AG09309 (cell line): ENCODE results near the gene DOCK11.
"Not testable (repeated sequence)": the region's sequence is repeated elsewhere in the genome, so short reads cannot be mapped to it uniquely, and the experiment has no call there.

ENCODE experiments used
- DNase-seq: peaks from one replicate; pipeline ENCODE4 v3.0.0-alpha.2; 2010; ENCODE audit warnings: low read depth
- H3K4me3 ChIP-seq: 2 replicates; pipeline ENCODE4 v1.5.1; 2011; ENCODE audit warnings: mild to moderate bottlenecking, low read depth, low read length, moderate library complexity; ENCODE audit not compliant: control insufficient read depth
- TF ChIP-seq, protein P1 (sequence below): IDR thresholded peaks from 2 replicates; pipeline ENCODE4 v1.5.1; 2011; ENCODE audit warnings: mild to moderate bottlenecking, low read depth, low read length, inconsistent platforms; ENCODE audit not compliant: insufficient read depth, control insufficient read depth; ENCODE audit errors: missing control alignments

The DOCK11 gene

DNA sequence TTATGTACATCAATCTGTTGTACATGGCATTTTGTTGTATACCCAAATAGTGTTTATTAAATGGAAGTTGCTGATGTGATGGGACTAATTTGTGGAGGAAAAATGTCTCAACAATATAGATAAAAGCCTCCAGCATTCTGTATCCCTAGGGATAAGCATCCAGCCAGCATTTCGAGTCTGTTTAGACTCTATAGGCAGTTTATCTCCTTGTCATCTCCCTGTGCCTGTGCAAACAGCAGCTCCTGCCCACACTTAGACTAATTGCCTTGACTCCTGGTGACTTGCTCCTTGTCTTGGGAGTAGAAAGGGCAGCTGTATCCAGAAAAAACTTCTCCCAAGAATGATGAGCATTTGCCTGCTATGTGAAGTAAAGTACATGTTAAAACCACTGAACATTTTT lies 83.8 kb downstream of the DOCK11 start:
- TF ChIP-seq, protein P1, sequence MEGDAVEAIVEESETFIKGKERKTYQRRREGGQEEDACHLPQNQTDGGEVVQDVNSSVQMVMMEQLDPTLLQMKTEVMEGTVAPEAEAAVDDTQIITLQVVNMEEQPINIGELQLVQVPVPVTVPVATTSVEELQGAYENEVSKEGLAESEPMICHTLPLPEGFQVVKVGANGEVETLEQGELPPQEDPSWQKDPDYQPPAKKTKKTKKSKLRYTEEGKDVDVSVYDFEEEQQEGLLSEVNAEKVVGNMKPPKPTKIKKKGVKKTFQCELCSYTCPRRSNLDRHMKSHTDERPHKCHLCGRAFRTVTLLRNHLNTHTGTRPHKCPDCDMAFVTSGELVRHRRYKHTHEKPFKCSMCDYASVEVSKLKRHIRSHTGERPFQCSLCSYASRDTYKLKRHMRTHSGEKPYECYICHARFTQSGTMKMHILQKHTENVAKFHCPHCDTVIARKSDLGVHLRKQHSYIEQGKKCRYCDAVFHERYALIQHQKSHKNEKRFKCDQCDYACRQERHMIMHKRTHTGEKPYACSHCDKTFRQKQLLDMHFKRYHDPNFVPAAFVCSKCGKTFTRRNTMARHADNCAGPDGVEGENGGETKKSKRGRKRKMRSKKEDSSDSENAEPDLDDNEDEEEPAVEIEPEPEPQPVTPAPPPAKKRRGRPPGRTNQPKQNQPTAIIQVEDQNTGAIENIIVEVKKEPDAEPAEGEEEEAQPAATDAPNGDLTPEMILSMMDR: no peak
- no peak for DNase-seq
- H3K4me3 ChIP-seq: no peak overlapping the region

DNA sequence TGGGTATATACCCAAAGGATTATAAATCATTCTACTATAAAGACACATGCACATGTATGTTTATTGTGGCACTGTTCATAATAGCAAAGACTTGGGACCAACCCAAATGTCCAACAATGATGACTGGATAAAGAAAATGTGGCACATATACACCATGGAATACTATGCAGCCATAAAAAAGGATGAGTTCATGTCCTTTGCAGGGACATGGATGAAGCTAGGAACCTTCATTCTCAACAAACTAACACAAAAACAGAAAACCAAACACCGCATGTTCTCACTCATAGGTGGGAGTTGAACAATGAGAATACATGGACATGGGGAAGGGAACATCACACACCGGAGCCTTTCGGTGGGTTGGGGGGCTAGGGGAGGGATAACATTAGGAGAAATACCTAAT lies 87.3 kb downstream of the DOCK11 start:
- not testable (repeated sequence) for DNase-seq, H3K4me3 ChIP-seq

DNA sequence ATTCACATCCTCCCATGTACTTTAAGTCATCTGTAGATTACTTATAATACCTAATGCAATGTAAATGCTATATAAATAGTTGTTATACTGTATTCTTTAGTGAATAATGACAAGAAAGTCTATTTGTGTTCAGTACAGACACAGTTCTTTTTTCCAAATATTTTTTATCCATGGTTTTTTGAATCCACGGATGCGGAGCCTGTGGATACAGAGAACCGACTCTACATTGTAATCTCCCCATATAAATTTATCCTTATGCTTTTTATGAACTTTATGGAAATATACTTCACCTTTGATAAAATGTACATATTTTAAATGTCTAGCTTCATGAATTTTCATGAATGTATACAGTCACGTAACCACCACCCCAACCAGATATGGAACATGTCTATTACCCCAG lies 88.2 kb downstream of the DOCK11 start:
- TF ChIP-seq, protein P1: no peak
- DNase-seq: no peak
- H3K4me3 ChIP-seq: no peak overlapping the region

GRCh38 chrX:118585296-118585695 lies 89.7 kb downstream of the DOCK11 start:
- TF ChIP-seq, protein P1: no peak
- DNase-seq: no peak
- no peak overlapping the region for H3K4me3 ChIP-seq

DNA sequence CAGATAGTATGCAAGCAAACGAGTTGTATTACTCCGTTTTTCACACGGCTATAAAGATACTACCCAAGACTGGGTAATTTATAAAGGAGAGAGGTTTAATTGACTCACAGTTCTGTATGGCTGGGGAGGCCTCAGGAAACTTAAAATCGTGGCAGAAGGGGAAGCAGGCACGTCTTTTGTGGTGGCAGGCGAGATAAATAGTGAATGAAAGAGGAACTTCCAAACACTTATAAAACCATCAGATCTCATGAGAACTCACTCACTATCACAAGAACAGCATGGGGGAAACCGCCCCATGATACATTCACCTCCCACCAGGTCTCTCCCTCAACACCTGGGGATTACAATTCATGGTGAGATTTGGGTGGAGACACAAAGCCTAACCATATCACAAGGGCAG lies 90.6 kb downstream of the DOCK11 start:
- DNase-seq, H3K4me3 ChIP-seq: not testable (repeated sequence)

GRCh38 chrX:118588715-118589114 lies 93.1 kb downstream of the DOCK11 start:
- TF ChIP-seq, protein P1: no peak
- DNase-seq: no peak
- no peak overlapping the region for H3K4me3 ChIP-seq

DNA sequence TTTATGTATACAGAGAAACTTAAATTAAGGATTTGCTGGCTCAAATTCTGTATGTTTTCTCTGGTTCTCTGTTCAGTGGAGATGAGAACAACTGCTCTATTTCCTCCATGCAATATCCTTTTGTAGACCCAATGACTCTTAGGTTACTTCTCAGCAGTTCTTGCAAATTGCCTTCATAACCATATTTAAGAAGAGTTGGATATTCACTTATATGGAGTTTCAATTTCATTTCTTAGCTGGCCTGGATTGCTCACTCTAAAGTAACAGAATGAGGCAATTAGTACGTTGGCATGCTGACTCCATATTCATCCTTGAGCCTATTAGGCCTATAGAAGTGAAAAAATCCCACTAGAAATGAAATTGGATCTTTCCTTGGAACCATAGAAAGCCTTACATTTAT lies 93.6 kb downstream of the DOCK11 start:
- TF ChIP-seq, protein P1: no peak
- DNase-seq: no peak
- H3K4me3 ChIP-seq: no peak overlapping the region

DNA sequence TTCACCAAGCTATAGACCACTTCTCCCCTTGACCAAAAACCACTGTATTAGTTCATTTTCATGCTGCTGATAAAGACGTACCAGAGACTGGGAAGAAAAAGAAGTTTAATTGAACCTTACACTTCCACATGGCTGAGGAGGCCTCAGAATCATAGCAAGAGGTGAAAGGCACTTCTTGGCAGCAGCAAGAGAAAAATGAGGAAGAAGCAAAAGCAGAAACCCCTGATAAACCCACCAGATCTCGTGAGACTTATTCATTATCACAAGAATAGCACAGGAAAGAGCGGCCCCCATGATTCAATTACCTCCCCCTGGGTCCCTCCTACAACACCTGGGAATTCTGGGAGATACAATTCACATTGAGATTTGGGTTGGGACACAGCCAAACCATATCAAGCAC lies 97.8 kb downstream of the DOCK11 start:
- DNase-seq: no peak
- no peak overlapping the region for H3K4me3 ChIP-seq
- TF ChIP-seq, protein P1: no peak
